HEK293 (cell line): ENCODE measurements around the gene ITGA3.

ENCODE experiments used
- CTCF ChIA-PET: fragments of 350-600 bp; formaldehyde crosslinking; extraction: SDS; loops from one replicate; lab custom pipeline; 2021; ENCODE audit warnings: antibody characterized with exemption; lab: Yijun Ruan, JAX
- POLR2A ChIA-PET: fragments of 300-600 bp; formaldehyde crosslinking; extraction: SDS; loops from one replicate; lab custom pipeline; 2020; ENCODE audit warnings: antibody characterized with exemption, inconsistent platforms; lab: Yijun Ruan, JAX
- H3K27ac ChIP-seq: fragments of 200-500 bp; sonication (Bioruptor generic); 2 replicates; pipeline ENCODE4 v1.5.1; 2014; ENCODE audit warnings: low read depth, low read length, control low read depth, inconsistent platforms; ENCODE audit errors: extremely low read depth
- H3K36me3 ChIP-seq, 2 experiments: fragments of 200-500 bp in 1 of 2; sonication (Bioruptor generic) in 1 of 2; 1 replicate in 1 of 2; 2 replicates in 1 of 2; pipeline ENCODE4 v1.5.1; 2014 to 2017; ENCODE audit warnings: inconsistent platforms in 2 of 2, low read length in 2 of 2; ENCODE audit not compliant: control insufficient read depth in 2 of 2, insufficient read depth in 1 of 2
- H3K4me1 ChIP-seq: fragments of 200-500 bp; sonication (Bioruptor generic); 2 replicates; pipeline ENCODE4 v1.5.1; 2014; ENCODE audit warnings: mild to moderate bottlenecking, low read length, inconsistent platforms; ENCODE audit not compliant: control insufficient read depth, insufficient read depth
- H3K4me3 ChIP-seq: 2 replicates; pipeline ENCODE4 v1.5.1; 2011; ENCODE audit warnings: low read depth, mild to moderate bottlenecking, control low read depth, low read length, moderate library complexity
- H3K9me3 ChIP-seq: fragments of 200-500 bp; sonication (Bioruptor generic); 2 replicates; pipeline ENCODE4 v1.5.1; 2014; ENCODE audit warnings: low read depth, low read length, inconsistent platforms; ENCODE audit not compliant: control insufficient read depth, insufficient read depth
- GLIS1 ChIP-seq: fragments of 450-650 bp; formaldehyde crosslinking; IDR thresholded peaks from 2 replicates; pipeline ENCODE4 v1.5.1; 2016; ENCODE audit warnings: missing biosample characterization, missing genetic modification characterization
- IKZF3 ChIP-seq: fragments of 450-650 bp; IDR thresholded peaks from 2 replicates; pipeline ENCODE4 v1.5.0; 2018; ENCODE audit warnings: missing biosample characterization, mild to moderate bottlenecking, missing genetic modification characterization, moderate library complexity
- KLF10 ChIP-seq: fragments of 450-650 bp; IDR thresholded peaks from 2 replicates; pipeline ENCODE4 v1.5.1; 2018; ENCODE audit warnings: missing biosample characterization, mild to moderate bottlenecking, missing genetic modification characterization
- OSR2 ChIP-seq: fragments of 450-650 bp; formaldehyde crosslinking; IDR thresholded peaks from 2 replicates; pipeline ENCODE4 v1.5.1; 2016; ENCODE audit warnings: missing biosample characterization, missing genetic modification characterization
- PATZ1 ChIP-seq: fragments of 450-650 bp; formaldehyde crosslinking; IDR thresholded peaks from 2 replicates; pipeline ENCODE4 v1.5.1; 2016; ENCODE audit warnings: missing biosample characterization, missing genetic modification characterization
- SALL2 ChIP-seq: fragments of 450-650 bp; formaldehyde crosslinking; IDR thresholded peaks from 2 replicates; pipeline ENCODE4 v1.5.0; 2017; ENCODE audit warnings: missing biosample characterization, mild to moderate bottlenecking, missing genetic modification characterization, borderline replicate concordance
- SP3 ChIP-seq: fragments of 450-650 bp; formaldehyde crosslinking; IDR thresholded peaks from 2 replicates; pipeline ENCODE4 v1.5.1; 2016; ENCODE audit warnings: missing biosample characterization, missing genetic modification characterization
- SP7 ChIP-seq: fragments of 450-650 bp; formaldehyde crosslinking; IDR thresholded peaks from 2 replicates; pipeline ENCODE4 v1.5.1; 2016; ENCODE audit warnings: missing biosample characterization, missing genetic modification characterization
- TCF7L2 ChIP-seq: IDR thresholded peaks from 2 replicates; pipeline ENCODE4 v1.6.1; 2011; ENCODE audit warnings: low read depth, mild to moderate bottlenecking, inconsistent platforms, low read length, moderate library complexity, borderline replicate concordance
- ZBTB20 ChIP-seq: fragments of 450-650 bp; formaldehyde crosslinking; IDR thresholded peaks from 2 replicates; pipeline ENCODE4 v1.5.1; 2016; ENCODE audit warnings: missing biosample characterization, missing genetic modification characterization
- ZFHX2 ChIP-seq: fragments of 450-650 bp; formaldehyde crosslinking; conservative IDR thresholded peaks from 2 replicates; pipeline ENCODE4 v1.5.1; 2016; ENCODE audit warnings: missing biosample characterization, missing genetic modification characterization
- ZFP37 ChIP-seq: fragments of 450-650 bp; formaldehyde crosslinking; IDR thresholded peaks from 2 replicates; pipeline ENCODE4 v1.5.1; 2016; ENCODE audit warnings: missing biosample characterization, missing genetic modification characterization
- ZNF140 ChIP-seq: fragments of 450-650 bp; formaldehyde crosslinking; IDR thresholded peaks from 2 replicates; pipeline ENCODE4 v1.5.1; 2016; ENCODE audit warnings: missing biosample characterization, missing genetic modification characterization
- ZNF266 ChIP-seq: fragments of 450-650 bp; formaldehyde crosslinking; IDR thresholded peaks from 2 replicates; pipeline ENCODE4 v1.5.1; 2016; ENCODE audit warnings: missing biosample characterization, missing genetic modification characterization, low read depth
- ZNF791 ChIP-seq: fragments of 450-650 bp; formaldehyde crosslinking; IDR thresholded peaks from 2 replicates; pipeline ENCODE4 v1.5.1; 2016; ENCODE audit warnings: missing biosample characterization, missing genetic modification characterization
- ZXDB ChIP-seq: fragments of 450-650 bp; formaldehyde crosslinking; IDR thresholded peaks from 2 replicates; pipeline ENCODE4 v1.5.1; 2016; ENCODE audit warnings: missing biosample characterization, missing genetic modification characterization
- TF ChIP-seq, protein P1 (sequence below): fragments of 450-650 bp; formaldehyde crosslinking; IDR thresholded peaks from 2 replicates; pipeline ENCODE4 v1.5.1; 2016; ENCODE audit warnings: missing biosample characterization, missing genetic modification characterization
- TF ChIP-seq, protein P2 (sequence below): fragments of 450-650 bp; formaldehyde crosslinking; IDR thresholded peaks from 2 replicates; pipeline ENCODE4 v1.5.1; 2017; ENCODE audit warnings: missing biosample characterization, missing genetic modification characterization

Gene ITGA3

DNA sequence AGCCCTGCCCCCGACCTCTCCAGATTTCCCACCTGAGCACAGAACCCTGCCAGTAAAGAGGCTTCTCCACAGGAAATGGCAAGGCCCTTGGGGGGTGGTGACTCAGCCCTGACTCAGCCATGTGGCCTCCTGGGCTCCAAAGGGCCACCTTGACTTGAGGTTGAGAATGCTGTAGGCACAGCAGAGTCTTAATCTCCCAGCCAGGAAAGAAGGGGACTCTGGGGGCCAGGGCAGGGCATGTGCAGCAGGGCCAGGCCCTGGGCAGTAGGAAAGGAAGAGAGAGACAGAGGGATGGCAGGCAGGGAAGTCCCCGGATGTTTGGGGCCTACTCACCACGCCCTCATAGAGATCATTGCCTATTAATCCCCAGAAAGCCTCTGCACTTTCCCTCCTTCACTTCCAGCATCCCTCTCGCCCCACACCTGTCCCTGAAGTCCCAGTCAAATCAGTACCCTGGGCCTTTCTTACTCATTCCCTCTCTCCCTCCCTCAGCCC is 4.8 kb upstream of the ITGA3 start (continued):
- TF ChIP-seq PATZ1 (tag by site-specific recombination) (peak; percentile 71), SP7 (tag by site-specific recombination) (peak; percentile 67), ZNF791 (tag by site-specific recombination) (no peak), ZXDB (tag by site-specific recombination) (0 out of 2 replicates have a peak, but pooled peaks have one; percentile 42), SP3 (tag by site-specific recombination) (peak; percentile 35), OSR2 (tag by site-specific recombination) (no peak), ZNF140 (tag by site-specific recombination) (no peak), ZFP37 (peak; percentile 75; the same call in 1 of the 2 replicates), GLIS1 (tag by site-specific recombination) (peak; percentile 100), KLF10 (tag by site-specific recombination) (no peak), SALL2 (tag by site-specific recombination) (no peak), TCF7L2 (no peak), IKZF3 (tag by site-specific recombination) (0 out of 2 replicates have a peak, but pooled peaks have one; percentile 26), ZFHX2 (tag by site-specific recombination) (peak; percentile 45)
- TF ChIP-seq, protein P1, sequence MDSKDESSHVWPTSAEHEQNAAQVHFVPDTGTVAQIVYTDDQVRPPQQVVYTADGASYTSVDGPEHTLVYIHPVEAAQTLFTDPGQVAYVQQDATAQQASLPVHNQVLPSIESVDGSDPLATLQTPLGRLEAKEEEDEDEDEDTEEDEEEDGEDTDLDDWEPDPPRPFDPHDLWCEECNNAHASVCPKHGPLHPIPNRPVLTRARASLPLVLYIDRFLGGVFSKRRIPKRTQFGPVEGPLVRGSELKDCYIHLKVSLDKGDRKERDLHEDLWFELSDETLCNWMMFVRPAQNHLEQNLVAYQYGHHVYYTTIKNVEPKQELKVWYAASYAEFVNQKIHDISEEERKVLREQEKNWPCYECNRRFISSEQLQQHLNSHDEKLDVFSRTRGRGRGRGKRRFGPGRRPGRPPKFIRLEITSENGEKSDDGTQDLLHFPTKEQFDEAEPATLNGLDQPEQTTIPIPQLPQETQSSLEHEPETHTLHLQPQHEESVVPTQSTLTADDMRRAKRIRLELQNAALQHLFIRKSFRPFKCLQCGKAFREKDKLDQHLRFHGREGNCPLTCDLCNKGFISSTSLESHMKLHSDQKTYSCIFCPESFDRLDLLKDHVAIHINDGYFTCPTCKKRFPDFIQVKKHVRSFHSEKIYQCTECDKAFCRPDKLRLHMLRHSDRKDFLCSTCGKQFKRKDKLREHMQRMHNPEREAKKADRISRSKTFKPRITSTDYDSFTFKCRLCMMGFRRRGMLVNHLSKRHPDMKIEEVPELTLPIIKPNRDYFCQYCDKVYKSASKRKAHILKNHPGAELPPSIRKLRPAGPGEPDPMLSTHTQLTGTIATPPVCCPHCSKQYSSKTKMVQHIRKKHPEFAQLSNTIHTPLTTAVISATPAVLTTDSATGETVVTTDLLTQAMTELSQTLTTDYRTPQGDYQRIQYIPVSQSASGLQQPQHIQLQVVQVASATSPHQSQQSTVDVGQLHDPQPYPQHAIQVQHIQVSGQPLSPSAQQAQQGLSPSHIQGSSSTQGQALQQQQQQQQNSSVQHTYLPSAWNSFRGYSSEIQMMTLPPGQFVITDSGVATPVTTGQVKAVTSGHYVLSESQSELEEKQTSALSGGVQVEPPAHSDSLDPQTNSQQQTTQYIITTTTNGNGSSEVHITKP (tag by site-specific recombination) = 0 out of 2 replicates have a peak, but pooled peaks have one; percentile 21

- ChIA-PET CTCF (interaction anchor here (0.7 to 2.4 kb wide), 6 partner anchors 14 to 165 kb away, joined by 3 to 14 read pairs (median 3); no protein-coding TSS in a partner anchor), POLR2A (no interaction called here)
- Histone ChIP-seq H3K36me3 (no peaks in the 10 kb centered on the region), H3K9me3 (no peaks in the 10 kb centered on the region), H3K4me3 (no peak overlapping the region), H3K27ac (peak overlapping the region; percentile 74; the same call in 1 of the 2 replicates), H3K4me1 (peaks cover 18% of the 10 kb centered on the region)
- TF ChIP-seq ZNF266 (tag by site-specific recombination) (no peak), GLIS1 (tag by site-specific recombination) (no peak), ZBTB20 (0 out of 2 replicates have a peak, but pooled peaks have one; percentile 2)
- TF ChIP-seq, protein P2, sequence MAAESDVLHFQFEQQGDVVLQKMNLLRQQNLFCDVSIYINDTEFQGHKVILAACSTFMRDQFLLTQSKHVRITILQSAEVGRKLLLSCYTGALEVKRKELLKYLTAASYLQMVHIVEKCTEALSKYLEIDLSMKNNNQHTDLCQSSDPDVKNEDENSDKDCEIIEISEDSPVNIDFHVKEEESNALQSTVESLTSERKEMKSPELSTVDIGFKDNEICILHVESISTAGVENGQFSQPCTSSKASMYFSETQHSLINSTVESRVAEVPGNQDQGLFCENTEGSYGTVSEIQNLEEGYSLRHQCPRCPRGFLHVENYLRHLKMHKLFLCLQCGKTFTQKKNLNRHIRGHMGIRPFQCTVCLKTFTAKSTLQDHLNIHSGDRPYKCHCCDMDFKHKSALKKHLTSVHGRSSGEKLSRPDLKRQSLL (tag by site-specific recombination) = no peak
Measured at GRCh38 chr17:50051606-50052005, 4.3 kb upstream of the ITGA3 start.
